HepG2 (cell line): ENCODE results near the gene SELL.

ENCODE experiments used
- CEBPB ChIP-seq: IDR thresholded peaks from 2 replicates; pipeline ENCODE4 v1.6.1; 2011; ENCODE audit warnings: low read depth, low read length, improper control_type of control experiment, borderline replicate concordance
- CEBPZ ChIP-seq: IDR thresholded peaks from 2 replicates; pipeline ENCODE4 v1.6.1; 2012; ENCODE audit warnings: low read length, improper control_type of control experiment

- TF ChIP-seq CEBPZ (no peak), CEBPB (no peak)
Measured at GRCh38 chr1:169722779-169723178, 11.4 kb upstream of the SELL start.
